HEK293 (cell line): ENCODE results near the gene DPYD.

Experiments used
- SETDB1 ChIP-seq: IDR thresholded peaks from one replicate; pipeline ENCODE4 v1.6.1; 2017; ENCODE audit warnings: mild to moderate bottlenecking, low read length, moderate library complexity, mixed read lengths; ENCODE audit not compliant: insufficient read length
- ZBTB7A ChIP-seq: fragments of 450-650 bp; formaldehyde crosslinking; IDR thresholded peaks from 2 replicates; pipeline ENCODE4 v1.5.1; 2016; ENCODE audit warnings: low read depth, missing biosample characterization, missing genetic modification characterization
- ZFP37 ChIP-seq: fragments of 450-650 bp; formaldehyde crosslinking; IDR thresholded peaks from 2 replicates; pipeline ENCODE4 v1.5.1; 2016; ENCODE audit warnings: missing biosample characterization, missing genetic modification characterization
- ZFP41 ChIP-seq: fragments of 450-650 bp; formaldehyde crosslinking; IDR thresholded peaks from 2 replicates; pipeline ENCODE4 v1.5.1; 2016; ENCODE audit warnings: missing biosample characterization, missing genetic modification characterization, borderline replicate concordance
- ZNF548 ChIP-seq: fragments of 450-650 bp; formaldehyde crosslinking; IDR thresholded peaks from 2 replicates; pipeline ENCODE4 v1.5.1; 2016; ENCODE audit warnings: missing biosample characterization, missing genetic modification characterization
- ZNF830 ChIP-seq: fragments of 450-650 bp; IDR thresholded peaks from 2 replicates; pipeline ENCODE4 v1.5.0; 2018; ENCODE audit warnings: missing biosample characterization, missing genetic modification characterization, low read depth, mild to moderate bottlenecking, moderate library complexity
- TF ChIP-seq, protein P1 (sequence below): fragments of 450-650 bp; formaldehyde crosslinking; IDR thresholded peaks from 2 replicates; pipeline ENCODE4 v1.5.1; 2016; ENCODE audit warnings: missing biosample characterization, missing genetic modification characterization, low read depth
- TF ChIP-seq, protein P2 (sequence below): fragments of 450-650 bp; formaldehyde crosslinking; IDR thresholded peaks from 2 replicates; pipeline ENCODE4 v1.5.1; 2016; ENCODE audit warnings: missing biosample characterization, missing genetic modification characterization

- TF ChIP-seq ZBTB7A (tag by site-specific recombination): no peak
- TF ChIP-seq, protein P1, sequence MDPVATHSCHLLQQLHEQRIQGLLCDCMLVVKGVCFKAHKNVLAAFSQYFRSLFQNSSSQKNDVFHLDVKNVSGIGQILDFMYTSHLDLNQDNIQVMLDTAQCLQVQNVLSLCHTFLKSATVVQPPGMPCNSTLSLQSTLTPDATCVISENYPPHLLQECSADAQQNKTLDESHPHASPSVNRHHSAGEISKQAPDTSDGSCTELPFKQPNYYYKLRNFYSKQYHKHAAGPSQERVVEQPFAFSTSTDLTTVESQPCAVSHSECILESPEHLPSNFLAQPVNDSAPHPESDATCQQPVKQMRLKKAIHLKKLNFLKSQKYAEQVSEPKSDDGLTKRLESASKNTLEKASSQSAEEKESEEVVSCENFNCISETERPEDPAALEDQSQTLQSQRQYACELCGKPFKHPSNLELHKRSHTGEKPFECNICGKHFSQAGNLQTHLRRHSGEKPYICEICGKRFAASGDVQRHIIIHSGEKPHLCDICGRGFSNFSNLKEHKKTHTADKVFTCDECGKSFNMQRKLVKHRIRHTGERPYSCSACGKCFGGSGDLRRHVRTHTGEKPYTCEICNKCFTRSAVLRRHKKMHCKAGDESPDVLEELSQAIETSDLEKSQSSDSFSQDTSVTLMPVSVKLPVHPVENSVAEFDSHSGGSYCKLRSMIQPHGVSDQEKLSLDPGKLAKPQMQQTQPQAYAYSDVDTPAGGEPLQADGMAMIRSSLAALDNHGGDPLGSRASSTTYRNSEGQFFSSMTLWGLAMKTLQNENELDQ (tag by site-specific recombination): no peak
- TF ChIP-seq, protein P2, sequence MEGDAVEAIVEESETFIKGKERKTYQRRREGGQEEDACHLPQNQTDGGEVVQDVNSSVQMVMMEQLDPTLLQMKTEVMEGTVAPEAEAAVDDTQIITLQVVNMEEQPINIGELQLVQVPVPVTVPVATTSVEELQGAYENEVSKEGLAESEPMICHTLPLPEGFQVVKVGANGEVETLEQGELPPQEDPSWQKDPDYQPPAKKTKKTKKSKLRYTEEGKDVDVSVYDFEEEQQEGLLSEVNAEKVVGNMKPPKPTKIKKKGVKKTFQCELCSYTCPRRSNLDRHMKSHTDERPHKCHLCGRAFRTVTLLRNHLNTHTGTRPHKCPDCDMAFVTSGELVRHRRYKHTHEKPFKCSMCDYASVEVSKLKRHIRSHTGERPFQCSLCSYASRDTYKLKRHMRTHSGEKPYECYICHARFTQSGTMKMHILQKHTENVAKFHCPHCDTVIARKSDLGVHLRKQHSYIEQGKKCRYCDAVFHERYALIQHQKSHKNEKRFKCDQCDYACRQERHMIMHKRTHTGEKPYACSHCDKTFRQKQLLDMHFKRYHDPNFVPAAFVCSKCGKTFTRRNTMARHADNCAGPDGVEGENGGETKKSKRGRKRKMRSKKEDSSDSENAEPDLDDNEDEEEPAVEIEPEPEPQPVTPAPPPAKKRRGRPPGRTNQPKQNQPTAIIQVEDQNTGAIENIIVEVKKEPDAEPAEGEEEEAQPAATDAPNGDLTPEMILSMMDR (tag by site-specific recombination): no peak
- TF ChIP-seq ZNF830 (tag by site-specific recombination): no peak
- no peak for TF ChIP-seq ZFP41 (tag by site-specific recombination)
- no peak for TF ChIP-seq SETDB1
- TF ChIP-seq ZFP37 (tag by site-specific recombination): no peak
- no peak for TF ChIP-seq ZNF548
Measured at GRCh38 chr1:97041026-97041425, 879.8 kb downstream of the DPYD start.
